Measurements from ENCODE around the gene PDZD2.
A peak's percentile ranks its signal among the peaks of the same experiment; 100 is the strongest.
"Not testable (repeated sequence)": the region's sequence is repeated elsewhere in the genome, so short reads cannot be mapped to it uniquely, and the experiment has no call there.

The PDZD2 gene

DNA sequence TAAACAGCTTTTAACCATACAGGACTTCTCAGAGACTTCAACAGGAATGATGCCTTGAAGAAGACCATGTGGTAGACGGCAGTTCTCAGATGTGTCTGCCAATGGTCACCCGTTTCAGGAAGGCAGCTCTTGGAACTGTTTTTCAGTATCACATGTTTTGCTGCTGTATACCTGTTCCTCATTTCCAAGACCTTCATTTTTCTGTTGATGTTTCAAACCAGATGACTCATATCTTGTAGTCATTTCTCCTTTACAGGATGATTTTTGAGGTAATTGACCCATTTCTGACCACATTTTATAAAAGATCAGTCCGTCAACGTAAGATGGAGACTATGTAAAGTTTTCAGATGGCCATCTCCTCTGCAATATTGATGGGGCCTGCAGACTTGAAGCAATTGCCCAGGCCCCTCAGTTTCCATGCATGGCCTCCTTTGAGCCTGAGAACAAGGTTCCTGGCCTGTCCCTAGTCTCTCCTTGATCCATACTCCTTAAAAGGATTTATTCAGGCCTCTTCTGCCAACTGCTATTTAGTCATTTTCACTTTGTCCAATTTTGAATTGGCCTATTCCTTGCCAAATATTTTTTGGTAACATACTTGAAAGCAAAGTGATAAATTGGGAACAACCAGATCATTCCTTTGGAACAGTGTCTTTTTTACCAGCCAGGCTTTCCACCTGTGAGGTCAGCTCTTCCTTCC lies 128.6 kb downstream of the PDZD2 start:
- TF ChIP-seq CTCF (IDR thresholded peaks at IDR 0.05; ENCODE audit: extremely low read depth, missing control alignments), result no peak
- DNase-seq (ENCODE audit: low spot score), result no peak

- no peak for TF ChIP-seq CTCF (IDR thresholded peaks at IDR 0.05; ENCODE audit: extremely low read depth, missing control alignments)
These were observed 129.1 kb downstream of the PDZD2 start for GRCh38 chr5:31768046-31768445.

GRCh38 chr5:31768784-31769183 lies 129.9 kb downstream of the PDZD2 start:
- TF ChIP-seq CTCF (IDR thresholded peaks at IDR 0.05; ENCODE audit: extremely low read depth, missing control alignments), result no peak
- DNase-seq (ENCODE audit: low spot score), result no peak

More at GRCh38 chr5:31768046-31768445, 129.1 kb downstream of the PDZD2 start:
- DNase-seq (ENCODE audit: low spot score), result no peak

DNA sequence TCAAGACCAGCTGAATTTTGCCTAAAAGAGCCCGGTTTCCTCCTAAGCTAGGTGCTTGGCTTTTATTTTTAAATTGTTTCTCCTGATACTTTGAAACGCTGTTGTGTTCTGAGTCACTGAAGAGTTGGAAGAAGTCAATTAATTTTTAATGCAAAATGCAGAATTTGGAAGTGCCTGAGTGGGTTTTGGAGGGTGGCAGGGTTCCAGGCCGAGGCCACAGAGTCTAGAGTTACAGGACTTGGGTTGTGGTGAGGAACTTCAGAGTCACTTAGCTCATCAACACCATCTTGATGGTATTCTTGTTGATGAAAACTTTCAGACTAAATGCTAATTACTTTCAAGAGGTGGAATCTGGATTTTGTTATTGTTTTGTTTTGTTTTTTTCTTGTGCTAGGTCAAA lies 130.6 kb downstream of the PDZD2 start:
- no peak for TF ChIP-seq CTCF (IDR thresholded peaks at IDR 0.05; ENCODE audit: extremely low read depth, missing control alignments)
- no peak for DNase-seq (ENCODE audit: low spot score)

DNA sequence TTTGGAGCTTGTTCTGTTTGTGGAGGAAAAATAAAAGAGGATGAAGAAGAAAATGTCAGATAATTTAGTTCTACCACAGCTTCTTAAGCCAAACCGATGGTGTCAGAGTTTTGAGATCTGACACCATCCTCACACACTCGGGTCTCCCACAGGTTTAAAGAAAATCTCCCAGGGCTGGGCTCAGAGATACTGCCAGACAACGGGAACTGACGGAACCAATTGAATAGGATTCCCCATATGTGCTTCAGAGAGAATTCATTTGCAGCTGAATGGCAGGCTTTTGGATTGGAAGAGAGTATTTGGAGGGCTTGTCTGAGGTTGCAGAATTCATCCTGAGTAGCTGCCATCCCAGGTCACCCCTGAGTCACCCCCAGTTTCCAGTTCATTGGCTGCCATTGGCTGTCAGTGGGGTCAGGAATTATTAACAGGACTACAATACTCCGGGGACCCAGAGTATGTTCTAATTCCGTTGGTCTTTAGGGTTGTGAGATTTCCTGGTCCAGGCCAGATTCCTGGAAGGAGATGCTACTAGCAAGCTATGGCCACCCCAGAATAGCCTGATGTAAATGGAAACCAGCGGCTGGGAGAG lies 131.3 kb downstream of the PDZD2 start:
- no peak for TF ChIP-seq CTCF (IDR thresholded peaks at IDR 0.05; ENCODE audit: extremely low read depth, missing control alignments)
- DNase-seq (ENCODE audit: low spot score), result no peak

- no peak for TF ChIP-seq CTCF (IDR thresholded peaks at IDR 0.05; ENCODE audit: extremely low read depth, missing control alignments)
- DNase-seq (ENCODE audit: low spot score), result peak; percentile 74
These were observed 132.1 kb downstream of the PDZD2 start for GRCh38 chr5:31770998-31771397.

- TF ChIP-seq CTCF (IDR thresholded peaks at IDR 0.05; ENCODE audit: extremely low read depth, missing control alignments), result no peak
- DNase-seq (ENCODE audit: low spot score), result no peak
These were observed 132.6 kb downstream of the PDZD2 start for GRCh38 chr5:31771500-31771899.

DNA sequence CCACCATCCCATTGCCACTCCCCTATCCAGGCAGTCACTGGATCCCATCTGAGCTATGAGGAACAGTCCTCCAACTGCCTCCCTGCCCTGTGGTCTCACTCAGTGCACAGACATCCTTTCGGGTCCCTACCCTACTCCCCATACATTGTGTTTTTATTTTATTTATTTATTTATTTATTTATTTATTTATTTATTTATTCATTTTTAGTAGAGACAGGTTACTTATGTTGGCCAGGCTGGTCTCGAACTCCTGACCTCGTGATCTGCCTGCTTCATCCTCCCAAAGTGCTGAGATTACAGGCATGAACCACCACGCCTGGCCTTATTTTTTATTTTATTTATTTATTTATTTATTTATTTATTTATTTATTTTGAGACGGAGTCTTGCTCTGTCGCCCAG lies 137.4 kb downstream of the PDZD2 start:
- DNase-seq (ENCODE audit: low spot score), result not testable (repeated sequence)
